H1 (cell line): ENCODE results near the gene GPR139. TPM values are rescaled to one million over a fixed set of nuclear protein-coding genes. Genes with fewer than 3 reads are reported as not detected.
A peak's percentile ranks its signal among the peaks of the same experiment; 100 is the strongest.

Experiments
- CTCF ChIA-PET: fragments of 300-600 bp; sonication (Branson Sonifier 250); formaldehyde crosslinking; loops from one replicate; lab custom pipeline; 2021; ENCODE audit not compliant: partially characterized antibody; lab: Charles Lee
- POLR2A ChIA-PET: fragments of 300-600 bp; sonication (Branson Sonifier 250); formaldehyde crosslinking; loops from one replicate; lab custom pipeline; 2021; ENCODE audit warnings: inconsistent platforms; ENCODE audit not compliant: partially characterized antibody; lab: Charles Lee
- DNase-seq, 2 experiments: peaks; one replicate each; pipeline versions ENCODE4 v3.0.0 to v3.0.0-alpha.2; 2010 to 2022; ENCODE audit warnings: low spot score in 2 of 2, low read depth in 1 of 2, mixed read lengths in 1 of 2
- FAIRE-seq: peaks from 2 replicates; lab custom pipeline; 2011; peaks lifted over from hg19 to GRCh38; lab: Jason Lieb, UNC
- H2AFZ ChIP-seq: 2 replicates; pipeline ENCODE4 v1.8.1; 2012; ENCODE audit warnings: low read length, inconsistent platforms
- H2AK5ac ChIP-seq: 2 replicates; pipeline ENCODE4 v1.6.1; 2013; ENCODE audit warnings: low read depth, low read length
- H2BK120ac ChIP-seq: replicated peaks from 2 replicates; pipeline ENCODE3; 2013; ENCODE audit warnings: low read depth, low read length, inconsistent platforms
- H2BK12ac ChIP-seq: 2 replicates; pipeline ENCODE4 v1.6.1; 2013; ENCODE audit warnings: low read depth, low read length
- H2BK15ac ChIP-seq: 2 replicates; pipeline ENCODE4 v1.6.1; 2013; ENCODE audit warnings: low read length
- H2BK20ac ChIP-seq: 2 replicates; pipeline ENCODE4 v1.6.1; 2013; ENCODE audit warnings: low read length
- H2BK5ac ChIP-seq: 2 replicates; pipeline ENCODE4 v1.6.1; 2013; ENCODE audit warnings: low read depth, low read length
- H3K14ac ChIP-seq: 2 replicates; pipeline ENCODE4 v1.6.1; 2013; ENCODE audit warnings: inconsistent platforms; ENCODE audit not compliant: insufficient read length
- H3K18ac ChIP-seq: 2 replicates; pipeline ENCODE4 v1.6.1; 2013; ENCODE audit warnings: low read length; ENCODE audit errors: extremely low read depth
- H3K23ac ChIP-seq: 2 replicates; pipeline ENCODE4 v1.6.1; 2013; ENCODE audit warnings: inconsistent platforms; ENCODE audit not compliant: insufficient read length
- H3K23me2 ChIP-seq: 2 replicates; pipeline ENCODE4 v1.6.1; 2013; ENCODE audit warnings: low read depth, low read length
- H3K27ac ChIP-seq: 2 replicates; pipeline ENCODE4 v1.6.1; 2011; ENCODE audit warnings: low read depth, low read length, inconsistent platforms
- H3K27me3 ChIP-seq, 4 experiments: replicated peaks in 1 of 4; 1 replicate in 1 of 4; 2 replicates in 3 of 4; pipeline versions ENCODE4 v1.6.1 to v1.8.1; 2011 to 2013; ENCODE audit warnings: low read length in 3 of 4, mild to moderate bottlenecking in 3 of 4, inconsistent platforms in 2 of 4, mixed read lengths in 2 of 4, moderate library complexity in 1 of 4; ENCODE audit not compliant: control insufficient read depth in 3 of 4, insufficient read depth in 3 of 4; ENCODE audit errors: extremely low read depth in 1 of 4
- H3K36me3 ChIP-seq, 4 experiments: 2 replicates each; pipeline versions ENCODE4 v1.6.1 to v1.8.1; 2011 to 2013; ENCODE audit warnings: mild to moderate bottlenecking in 4 of 4, low read length in 3 of 4, moderate library complexity in 2 of 4, control low read depth in 1 of 4, inconsistent platforms in 1 of 4; ENCODE audit not compliant: insufficient read depth in 4 of 4, control insufficient read depth in 2 of 4
- H3K4ac ChIP-seq: replicated peaks from 2 replicates; pipeline ENCODE3; 2013; ENCODE audit warnings: low read length, low read depth, mixed read lengths, inconsistent platforms; ENCODE audit not compliant: insufficient read length
- H3K4me1 ChIP-seq, 4 experiments: replicated peaks in 1 of 4; 1 replicate in 1 of 4; 2 replicates in 3 of 4; pipeline versions ENCODE4 v1.6.1 to v1.8.1; 2011 to 2013; ENCODE audit warnings: low read length in 3 of 4, inconsistent platforms in 2 of 4, mixed read lengths in 1 of 4; ENCODE audit not compliant: insufficient read depth in 4 of 4, control insufficient read depth in 3 of 4
- H3K4me2 ChIP-seq, 2 experiments: 2 replicates each; pipeline versions ENCODE4 v1.6.1 to v1.8.1; 2011 to 2013; ENCODE audit warnings: low read depth in 2 of 2, low read length in 2 of 2, control low read depth in 1 of 2, inconsistent platforms in 1 of 2, mild to moderate bottlenecking in 1 of 2; ENCODE audit not compliant: insufficient read depth in 1 of 2
- H3K4me3 ChIP-seq, 4 experiments: fragments of 200-600, 300-600 bp in 1 of 4; sonication (generic), shearing (Covaris generic), sonication (Bioruptor Twin) in 1 of 4; 2 replicates each; pipeline versions ENCODE4 v1.5.1 to v1.8.1; 2011 to 2016; ENCODE audit warnings: low read length in 4 of 4, low read depth in 3 of 4, control low read depth in 2 of 4, inconsistent platforms in 2 of 4, mild to moderate bottlenecking in 2 of 4, mixed read lengths in 1 of 4, moderate library complexity in 1 of 4; ENCODE audit not compliant: insufficient read depth in 2 of 4; ENCODE audit errors: extremely low read depth in 1 of 4
- H3K56ac ChIP-seq: replicated peaks from 2 replicates; pipeline ENCODE3; 2013; ENCODE audit warnings: low read depth, mild to moderate bottlenecking, mixed read lengths, low read length, inconsistent platforms; ENCODE audit not compliant: insufficient read length
- H3K79me1 ChIP-seq: 2 replicates; pipeline ENCODE4 v1.6.1; 2013; ENCODE audit warnings: low read depth, low read length, control low read depth
- H3K79me2 ChIP-seq, 2 experiments: 2 replicates each; pipeline versions ENCODE4 v1.6.1 to v1.8.1; 2012 to 2013; ENCODE audit warnings: low read length in 2 of 2, mild to moderate bottlenecking in 2 of 2, inconsistent platforms in 1 of 2; ENCODE audit not compliant: insufficient read depth in 2 of 2, control insufficient read depth in 1 of 2
- H3K9ac ChIP-seq, 4 experiments: replicated peaks in 1 of 4; 1 replicate in 1 of 4; 2 replicates in 3 of 4; pipeline versions ENCODE4 v1.6.1 to v1.8.1; 2011 to 2013; ENCODE audit warnings: low read depth in 3 of 4, low read length in 3 of 4, control low read depth in 2 of 4, mild to moderate bottlenecking in 2 of 4, moderate library complexity in 2 of 4, inconsistent platforms in 1 of 4; ENCODE audit errors: extremely low read depth in 1 of 4
- H3K9me3 ChIP-seq, 2 experiments: 2 replicates each; pipeline versions ENCODE4 v1.6.1 to v1.8.1; 2012 to 2013; ENCODE audit warnings: mild to moderate bottlenecking in 2 of 2, moderate library complexity in 2 of 2, control low read depth in 1 of 2, inconsistent platforms in 1 of 2, low read depth in 1 of 2, low read length in 1 of 2, mixed read lengths in 1 of 2; ENCODE audit not compliant: insufficient read depth in 2 of 2
- H4K20me1 ChIP-seq, 2 experiments: replicated peaks in 1 of 2; 2 replicates each; pipeline versions ENCODE3 to v1.8.1; 2011 to 2013; ENCODE audit warnings: inconsistent platforms in 2 of 2, low read length in 2 of 2, mild to moderate bottlenecking in 1 of 2; ENCODE audit not compliant: insufficient read depth in 2 of 2, control insufficient read depth in 1 of 2
- H4K5ac ChIP-seq: 2 replicates; pipeline ENCODE4 v1.6.1; 2013; ENCODE audit warnings: low read length, low read depth, mixed read lengths, inconsistent platforms; ENCODE audit not compliant: insufficient read length
- H4K8ac ChIP-seq: 2 replicates; pipeline ENCODE4 v1.8.0; 2013; ENCODE audit warnings: mild to moderate bottlenecking, moderate library complexity, low read length, inconsistent platforms; ENCODE audit not compliant: insufficient read depth; ENCODE audit errors: extremely low read depth
- H4K91ac ChIP-seq: replicated peaks from 2 replicates; pipeline ENCODE3; 2013; ENCODE audit warnings: low read length, mixed read lengths, inconsistent platforms; ENCODE audit not compliant: insufficient read length
- CTCF ChIP-seq, 3 experiments: IDR thresholded peaks; 1 replicate in 2 of 3; 2 replicates in 1 of 3; pipeline versions ENCODE4 v1.5.1 to v1.6.1; 2011; ENCODE audit warnings: low read length in 3 of 3, mild to moderate bottlenecking in 3 of 3, inconsistent platforms in 2 of 3, low read depth in 1 of 3, moderate library complexity in 1 of 3; ENCODE audit not compliant: insufficient read depth in 1 of 3; ENCODE audit errors: control extremely low read depth in 1 of 3
- JUND ChIP-seq: IDR thresholded peaks from 2 replicates; pipeline ENCODE4 v1.6.1; 2011; ENCODE audit warnings: mild to moderate bottlenecking, improper control_type of control experiment, low read length
- KDM1A ChIP-seq: fragments of 200-600, 300-600 bp; sonication (generic); IDR thresholded peaks from 2 replicates; pipeline ENCODE4 v1.7.1; 2016; ENCODE audit warnings: mild to moderate bottlenecking, low read length, borderline replicate concordance
- RAD21 ChIP-seq, 2 experiments: IDR thresholded peaks in 1 of 2; conservative IDR thresholded peaks in 1 of 2; 2 replicates each; pipeline ENCODE4 v1.6.1; 2011; ENCODE audit warnings: low read depth in 2 of 2, low read length in 2 of 2, improper control_type of control experiment in 1 of 2, inconsistent platforms in 1 of 2, mild to moderate bottlenecking in 1 of 2, moderate library complexity in 1 of 2
- TAF1 ChIP-seq: IDR thresholded peaks from 2 replicates; pipeline ENCODE4 v1.6.1; 2011; ENCODE audit warnings: mild to moderate bottlenecking, low read depth, low read length
- TEAD4 ChIP-seq: IDR thresholded peaks from 2 replicates; pipeline ENCODE4 v1.6.1; 2012; ENCODE audit warnings: low read depth, low read length, inconsistent platforms, mixed read lengths
- WGBS, 2 experiments: shearing (Covaris generic) in 1 of 2; methylation state at CpG; one replicate each; pipeline versions ENCODE4 v1.1.6 to v1.1.7; 2013 to 2015; ENCODE audit warnings: low lambda C conversion rate in 2 of 2, mixed read lengths in 2 of 2, inconsistent platforms in 1 of 2, low coverage in 1 of 2, missing lambda C conversion rate in 1 of 2; ENCODE audit not compliant: insufficient replicate concordance in 2 of 2, insufficient coverage in 1 of 2, insufficient read length in 1 of 2; ENCODE audit errors: extremely low coverage in 1 of 2, missing lambda C conversion rate in 1 of 2; 5-methylcytosine and 5-hydroxymethylcytosine counted together
- polyA plus RNA-seq, 7 experiments: library from polyadenylated mRNA; depleted of rRNA in 3 of 7; stranded (reverse) in 5 of 7; unstranded in 2 of 7; fragments of >200 nt in 5 of 7; fragments of 200-250 nt in 2 of 7; gene quantifications; 1 replicate in 5 of 7; 2 replicates in 1 of 7; 4 replicates in 1 of 7; pipeline versions ENCODE4 v1.2.1 to v1.2.3, GENCODE V29; 2011 to 2013; ENCODE audit warnings: missing spikeins in 2 of 7, mixed read lengths in 2 of 7
- total RNA-seq: library from RNA; stranded (reverse); fragmentation: NEBNext Ultra II Directional; extraction: Animal tissue kit (Norgen Biotek cat#: 25700); gene quantifications from 2 replicates; pipeline ENCODE4 v1.2.1, GENCODE V29; 2021

The GPR139 gene
- total and polyA plus RNA-seq, 2 of the 8 experiments (the other 6 are each of a cell fraction or from before 2014, with no cell fraction given) = 0.84 to 2.2 TPM

DNA sequence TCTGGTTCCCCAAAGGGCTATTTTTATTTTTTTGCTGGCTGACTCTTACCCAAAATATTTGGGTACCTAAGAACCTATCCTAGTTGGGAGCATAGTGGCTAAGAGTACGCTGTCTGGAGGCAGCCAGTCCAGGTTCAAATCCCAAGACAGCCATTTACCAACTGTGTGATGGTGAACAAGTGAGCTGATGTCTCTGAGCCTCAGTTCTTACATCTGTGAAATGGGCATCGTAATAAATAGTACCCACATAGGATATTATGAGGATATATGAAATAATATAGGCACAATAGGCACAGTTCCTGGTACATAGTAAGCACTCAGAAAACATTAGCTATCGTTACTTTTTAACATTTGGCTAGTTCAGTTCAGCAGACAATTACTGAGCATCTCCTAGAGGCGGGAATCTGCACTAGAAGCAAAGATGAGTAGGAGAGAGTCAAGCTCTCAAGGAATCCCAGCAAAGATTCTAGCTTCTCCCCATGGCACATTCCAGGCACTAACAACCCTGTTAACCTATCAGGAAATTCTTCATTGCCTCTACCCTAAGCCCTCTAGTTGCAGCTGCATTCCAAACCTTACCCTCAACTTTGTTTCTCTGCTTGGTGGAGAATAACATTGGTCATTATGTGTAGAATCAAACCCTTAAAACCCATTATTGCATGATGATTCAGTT is 31.6 kb downstream of the GPR139 start:
- Histone ChIP-seq H2BK15ac (no peak overlapping the region), H3K23ac (no peak overlapping the region), H4K91ac (peak overlapping the region; percentile 48), H3K56ac (no peak overlapping the region), H3K27ac (no peak overlapping the region), H3K4me3 (no peak overlapping the region), H3K27me3 (no peaks in the 10 kb centered on the region), H3K9me3 (no peaks in the 10 kb centered on the region), H2BK120ac (no peak overlapping the region), H3K79me2 (no peaks in the 10 kb centered on the region), H2BK5ac (no peak overlapping the region), H3K4me1 (peaks cover 0 to 6% (median 1%) of the 10 kb centered on the region in 4 experiments; a peak in 3 of 7 replicates), H3K4me2 (peak overlapping the region in 1 of 2 experiments; percentile 55; a peak in 1 of 4 replicates), H3K23me2 (no peaks in the 10 kb centered on the region; the same call in 1 of the 2 replicates), H4K8ac (no peak overlapping the region), H3K14ac (no peak overlapping the region), H4K20me1 (no peaks in the 10 kb centered on the region), H3K18ac (peak overlapping the region; percentile 9; the same call in 1 of the 2 replicates), H2BK12ac (peak overlapping the region; percentile 83), H2BK20ac (no peak overlapping the region), H4K5ac (no peak overlapping the region), H3K4ac (no peak overlapping the region), H3K36me3 (no peaks in the 10 kb centered on the region), H2AK5ac (no peak overlapping the region), H2AFZ (no peak overlapping the region), H3K79me1 (no peaks in the 10 kb centered on the region), H3K9ac (no peak overlapping the region)
- POLR2A ChIA-PET = interaction anchor here (1.0 to 1.1 kb wide), 2 partner anchors 9 to 40 kb away, joined by 3 read pairs; no protein-coding TSS in a partner anchor
- no peak for DNase-seq
- TF ChIP-seq RAD21 (IDR thresholded peaks at IDR 0.05 in 1 of 2, conservative IDR thresholded peaks at IDR 0.05 in 1 of 2; ENCODE audit: low read depth in 2 of 2, low read length in 2 of 2) (0 out of 4 replicates have a peak, but pooled peaks of 1 of the 2 experiments have one; percentile 0), KDM1A (peak; percentile 86), CTCF (IDR thresholded peaks at IDR 0.05; ENCODE audit: control extremely low read depth in 1 of 3, insufficient read depth in 1 of 3, low read depth in 1 of 3, low read length in 3 of 3) (peak in 1 of 3 experiments; percentile 2; a peak in 1 of 4 replicates), TAF1 (no peak), JUND (no peak), TEAD4 (peak; percentile 54)
- 91% methylated on average over 4 of the region's 4 CpGs; no CpG with 5 or more reads in 1 of the 2 experiments for WGBS, 2 experiments
- no peak for FAIRE-seq
- CTCF ChIA-PET = interaction anchor here (0.6 to 1.7 kb wide), 6 partner anchors 19 to 178 kb away, joined by 3 to 4 read pairs (median 4); no protein-coding TSS in a partner anchor
